ENCODE results near the gene EMC1. TPM values are rescaled to one million over a fixed set of nuclear protein-coding genes. Genes with fewer than 3 reads are reported as not detected.
A peak's percentile ranks its signal among the peaks of the same experiment; 100 is the strongest.

The EMC1 gene
- total RNA-seq, 2 donors from 2014 or later: 36.5 to 38.5 TPM

DNA sequence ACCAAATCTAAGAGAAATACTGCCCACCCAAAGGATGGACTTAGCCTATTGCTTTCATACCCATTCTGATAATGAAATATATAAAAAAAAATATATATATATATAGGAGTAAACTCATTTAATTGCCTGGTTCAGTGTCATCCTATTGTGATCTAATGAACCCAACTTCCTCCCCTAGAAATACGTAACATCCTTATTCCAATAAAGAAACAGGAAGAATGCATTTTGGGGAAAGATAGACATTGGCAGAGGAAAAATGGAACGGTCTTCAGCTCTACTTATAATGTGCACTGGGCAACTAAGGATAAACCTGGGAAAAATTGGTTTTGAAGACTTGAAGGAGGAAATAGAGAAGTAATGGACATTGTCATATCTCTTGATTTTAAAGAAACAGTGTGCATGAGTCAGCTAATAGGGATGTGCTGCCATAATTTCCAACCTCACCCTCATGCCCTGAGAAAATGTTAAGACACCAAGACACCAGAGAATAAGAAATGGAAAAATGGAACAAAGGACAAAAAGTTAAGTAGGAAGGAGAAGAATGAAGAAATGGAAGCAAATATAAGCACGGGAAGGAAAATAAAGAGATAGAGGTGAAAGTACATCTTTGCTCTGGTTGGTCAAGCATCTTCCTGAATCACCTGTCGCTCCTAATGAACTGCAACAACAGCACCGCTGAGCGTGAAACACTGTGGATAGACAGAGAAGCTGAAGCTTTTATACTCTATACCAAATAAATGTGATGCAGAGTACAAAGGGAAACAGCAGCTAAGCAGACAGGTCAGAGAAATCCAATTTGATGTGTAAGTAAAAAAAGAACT, 46.7 kb downstream of the EMC1 start:
- no peaks in the 10 kb centered on the region for H3K27me3 Mint-ChIP-seq (ENCODE audit: low read depth)
- DNase-seq (no peak), ATAC-seq (replicated peaks in 1 of 2) (no peak)
- no peaks in the 10 kb centered on the region for H3K9me3 Mint-ChIP-seq
- peak overlapping the region in 1 of 2 donors; percentile 56 for H3K4me3 Mint-ChIP-seq
- peaks cover 75% of the 10 kb centered on the region for H3K4me1 Mint-ChIP-seq (ENCODE audit: low read depth)
- no peak overlapping the region for H3K27ac Mint-ChIP-seq
- H3K36me3 Mint-ChIP-seq (ENCODE audit: insufficient read depth in 2 of 2): peaks cover 2 to 7% of the 10 kb centered on the region in 2 donors

DNA sequence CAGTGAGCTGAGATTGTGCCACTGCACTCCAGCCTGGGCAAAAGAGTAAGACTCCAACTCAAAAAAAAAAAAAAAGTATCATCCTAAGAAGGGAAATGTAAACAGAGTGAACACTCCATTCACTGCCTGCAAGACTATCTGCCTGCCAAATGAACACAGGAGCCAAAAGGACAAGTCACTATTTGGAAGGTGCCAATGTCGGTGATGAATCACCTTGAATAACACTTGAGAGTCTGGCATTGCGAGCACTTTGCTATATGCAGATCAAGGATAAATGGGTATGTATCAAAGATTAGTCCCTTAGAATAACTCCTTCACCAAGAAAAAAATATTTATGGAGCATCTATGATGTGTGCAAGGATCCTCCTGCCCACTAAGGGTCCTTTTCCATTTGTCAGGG, 47.9 kb downstream of the EMC1 start:
- Mint-ChIP-seq H3K36me3 (ENCODE audit: insufficient read depth in 2 of 2) (peaks cover 2 to 19% of the 10 kb centered on the region in 2 donors), H3K4me3 (no peak overlapping the region), H3K4me1 (ENCODE audit: low read depth) (peaks cover 65% of the 10 kb centered on the region), H3K27me3 (ENCODE audit: low read depth) (no peaks in the 10 kb centered on the region), H3K9me3 (no peaks in the 10 kb centered on the region), H3K27ac (no peak overlapping the region)
- DNase-seq: no peak
- no peak for ATAC-seq (replicated peaks in 1 of 2)

DNA sequence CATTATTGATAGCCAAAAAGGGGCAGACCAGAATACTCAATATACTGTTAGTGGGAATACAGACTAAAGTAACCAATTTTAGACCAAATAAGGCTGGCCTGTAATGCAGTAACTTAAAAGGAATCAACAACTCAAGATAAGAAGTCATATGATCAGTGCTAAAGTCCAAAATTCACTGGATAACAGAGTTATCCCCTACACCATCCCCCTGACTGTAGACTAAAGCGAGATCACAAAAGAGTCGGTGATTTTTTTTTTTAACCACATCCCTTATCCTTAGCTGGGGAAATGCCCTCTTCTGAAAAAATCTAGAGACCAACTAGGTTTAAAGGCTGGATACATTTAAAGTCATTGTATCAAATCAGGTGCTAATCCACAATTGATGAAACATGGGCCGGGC, 48.9 kb downstream of the EMC1 start:
- no peak for ATAC-seq (replicated peaks in 1 of 2)
- peaks cover 3 to 22% of the 10 kb centered on the region in 2 donors for H3K36me3 Mint-ChIP-seq (ENCODE audit: insufficient read depth in 2 of 2)
- no peaks in the 10 kb centered on the region for H3K27me3 Mint-ChIP-seq (ENCODE audit: low read depth)
- H3K9me3 Mint-ChIP-seq: no peaks in the 10 kb centered on the region
- peak overlapping the region; percentile 29 for H3K27ac Mint-ChIP-seq
- peaks cover 57% of the 10 kb centered on the region for H3K4me1 Mint-ChIP-seq (ENCODE audit: low read depth)
- peak overlapping the region; percentile 8 to 42 for H3K4me3 Mint-ChIP-seq
- no peak for DNase-seq

DNA sequence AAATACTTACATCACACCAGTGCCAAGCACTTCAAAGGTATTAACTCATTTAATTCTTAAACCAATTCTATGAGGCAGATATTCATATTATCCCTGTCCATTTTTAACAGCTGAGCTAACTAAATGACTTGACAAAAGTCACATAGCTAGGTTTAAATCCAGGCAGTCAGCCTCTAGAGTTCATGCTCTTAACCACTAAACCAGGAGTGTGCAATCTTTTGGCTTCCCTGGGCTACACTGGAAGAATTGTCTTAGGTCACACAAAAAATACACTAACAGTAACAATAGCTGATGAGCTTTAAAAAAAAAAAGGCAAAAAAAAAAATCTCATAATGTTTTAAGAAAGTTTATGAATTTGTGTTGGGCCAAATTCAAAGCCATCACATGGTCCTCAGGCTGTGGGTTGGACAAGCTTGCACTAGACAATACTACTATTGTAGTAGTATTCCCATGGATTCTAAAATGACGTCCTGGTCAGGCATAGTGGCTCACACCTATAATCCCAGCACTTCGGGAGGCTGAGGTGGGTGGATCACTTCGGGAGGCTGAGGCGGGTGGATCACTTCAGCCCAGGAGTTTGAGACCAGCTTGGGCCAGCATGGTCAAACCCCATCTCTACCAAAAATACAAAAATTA, 51.2 kb downstream of the EMC1 start:
- Mint-ChIP-seq H3K4me3 (no peak overlapping the region), H3K36me3 (ENCODE audit: insufficient read depth in 2 of 2) (peaks cover 10 to 31% of the 10 kb centered on the region in 2 donors), H3K27ac (no peak overlapping the region)

DNA sequence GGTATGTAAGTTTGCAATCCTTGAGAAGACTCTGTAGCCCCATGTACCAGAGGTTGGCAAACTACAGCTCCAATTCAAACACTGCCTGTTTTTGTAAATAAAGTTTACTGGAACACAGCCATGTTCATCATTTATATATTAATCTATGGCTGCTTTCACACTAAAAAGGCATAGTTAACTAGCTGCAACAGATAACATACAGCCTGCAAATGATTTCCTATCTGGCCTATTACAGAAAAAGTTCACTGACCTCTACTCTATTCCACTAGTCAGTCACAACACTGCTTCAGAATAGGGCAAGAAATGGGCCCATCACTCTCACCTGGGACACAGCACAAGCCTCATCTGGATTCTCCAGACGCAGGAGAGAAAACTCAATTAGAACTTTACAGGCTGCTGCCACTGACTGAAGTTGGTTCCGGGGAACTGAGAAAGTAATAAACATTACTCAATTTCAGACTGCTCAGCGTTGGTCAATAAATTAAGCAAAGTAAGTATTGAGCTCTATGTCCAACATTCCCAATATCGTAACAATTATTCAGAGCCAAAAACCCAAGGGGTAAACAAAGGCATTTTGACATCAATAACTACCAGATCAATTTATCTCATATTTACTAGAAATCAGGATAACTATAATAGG, 51.9 kb downstream of the EMC1 start:
- no peak overlapping the region for H3K4me3 Mint-ChIP-seq
- H3K36me3 Mint-ChIP-seq (ENCODE audit: insufficient read depth in 2 of 2): peaks cover 10 to 31% of the 10 kb centered on the region in 2 donors
- no peak overlapping the region for H3K27ac Mint-ChIP-seq
- ATAC-seq (replicated peaks in 1 of 2) (no peak), DNase-seq (no peak)
- H3K4me1 Mint-ChIP-seq (ENCODE audit: low read depth): peaks cover 28% of the 10 kb centered on the region
- H3K9me3 Mint-ChIP-seq: no peaks in the 10 kb centered on the region
- H3K27me3 Mint-ChIP-seq (ENCODE audit: low read depth): no peaks in the 10 kb centered on the region

More for the DNA sequence above, 51.2 kb downstream of the EMC1 start:
- Mint-ChIP-seq H3K27me3 (ENCODE audit: low read depth) (no peaks in the 10 kb centered on the region), H3K4me1 (ENCODE audit: low read depth) (peaks cover 34% of the 10 kb centered on the region), H3K9me3 (no peaks in the 10 kb centered on the region)
- DNase-seq: no peak
- no peak for ATAC-seq (replicated peaks in 1 of 2)

DNA sequence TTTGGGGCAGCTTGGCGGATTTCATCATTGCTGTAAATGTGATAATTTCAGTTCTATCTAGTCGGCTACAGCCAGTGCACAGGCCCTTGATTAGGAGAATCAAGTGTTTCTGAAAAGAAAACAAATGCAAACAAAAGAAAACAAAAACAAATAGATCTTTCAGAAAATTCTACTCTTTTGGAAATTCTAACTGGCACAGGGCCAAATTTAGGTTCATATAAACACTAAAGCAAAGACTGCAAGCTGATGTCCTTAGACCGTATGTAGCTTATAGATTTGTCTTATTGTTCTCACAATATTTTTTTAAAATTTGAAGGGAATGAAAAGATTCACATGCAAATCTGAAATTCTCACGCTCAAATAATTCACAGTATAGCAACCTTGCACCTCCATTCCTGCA, 52.5 kb downstream of the EMC1 start:
- DNase-seq (no peak), ATAC-seq (replicated peaks in 1 of 2) (no peak)
- H3K4me3 Mint-ChIP-seq: no peak overlapping the region
- H3K27me3 Mint-ChIP-seq (ENCODE audit: low read depth): no peaks in the 10 kb centered on the region
- no peak overlapping the region for H3K27ac Mint-ChIP-seq
- peaks cover 21% of the 10 kb centered on the region for H3K4me1 Mint-ChIP-seq (ENCODE audit: low read depth)
- H3K36me3 Mint-ChIP-seq (ENCODE audit: insufficient read depth in 2 of 2): peaks cover 11 to 34% of the 10 kb centered on the region in 2 donors
- no peaks in the 10 kb centered on the region for H3K9me3 Mint-ChIP-seq

DNA sequence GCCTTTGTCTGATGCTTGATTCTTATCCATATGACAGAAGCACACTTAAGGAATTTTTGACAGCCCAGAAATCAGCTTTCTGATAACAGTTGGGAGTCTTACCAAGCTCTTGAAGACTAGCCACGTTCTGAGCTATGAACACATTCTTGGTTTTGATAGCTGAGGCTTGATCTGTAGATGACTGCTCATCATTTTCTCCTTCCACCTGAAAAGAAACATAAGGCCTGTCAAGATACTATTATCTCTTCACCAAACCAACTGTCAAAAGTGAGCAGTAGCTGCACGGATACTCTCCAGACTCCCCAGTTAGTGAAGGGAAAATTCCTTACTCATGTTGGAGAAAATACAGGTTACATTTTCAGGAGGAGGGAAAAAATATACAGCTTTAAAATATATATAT, 53.5 kb downstream of the EMC1 start:
- Mint-ChIP-seq H3K27me3 (ENCODE audit: low read depth) (no peaks in the 10 kb centered on the region), H3K36me3 (ENCODE audit: insufficient read depth in 2 of 2) (peaks cover 17 to 40% of the 10 kb centered on the region in 2 donors), H3K4me3 (no peak overlapping the region), H3K27ac (no peak overlapping the region), H3K9me3 (no peaks in the 10 kb centered on the region), H3K4me1 (ENCODE audit: low read depth) (peaks cover 12% of the 10 kb centered on the region)
- no peak for ATAC-seq (replicated peaks in 1 of 2)
- no peak for DNase-seq

DNA sequence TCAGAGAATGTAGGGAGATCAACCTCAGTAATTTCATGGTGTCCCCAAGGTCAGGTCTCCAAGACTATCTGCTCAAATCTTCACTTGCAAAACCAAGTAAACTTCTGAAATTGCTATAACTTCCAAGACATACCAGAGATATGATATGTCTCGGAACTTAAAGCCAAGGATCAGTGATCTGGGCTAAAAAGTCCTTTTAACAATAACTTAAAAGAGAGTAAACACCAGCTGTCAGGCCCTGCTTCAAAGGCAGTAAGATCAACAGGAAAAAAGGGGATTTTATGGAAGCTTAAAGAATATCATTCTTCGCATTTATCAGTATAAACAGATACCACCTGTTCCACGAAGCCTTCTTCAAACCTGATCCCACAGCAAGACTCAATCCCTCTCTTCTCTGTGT, 55.0 kb downstream of the EMC1 start:
- peaks cover 17 to 43% of the 10 kb centered on the region in 2 donors for H3K36me3 Mint-ChIP-seq (ENCODE audit: insufficient read depth in 2 of 2)

DNA sequence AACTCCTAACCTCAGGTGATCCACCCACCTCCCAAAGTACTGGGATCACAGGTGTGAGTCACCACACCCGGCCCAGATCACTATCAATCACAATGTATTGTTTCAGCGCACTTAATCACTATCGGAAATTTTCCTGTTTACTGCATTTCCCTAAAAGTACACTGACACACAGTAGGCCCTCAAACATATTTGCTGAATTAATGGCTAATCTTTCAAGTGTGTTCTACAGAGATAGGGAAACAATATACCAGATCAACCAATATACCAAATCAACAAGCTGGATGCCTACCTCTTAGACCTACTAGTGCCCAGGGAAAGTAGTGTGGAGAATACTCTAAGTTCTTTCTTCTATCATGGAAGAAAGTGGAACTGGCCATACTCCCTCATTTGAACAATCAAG, 58.3 kb downstream of the EMC1 start:
- Mint-ChIP-seq H3K27me3 (ENCODE audit: low read depth) (no peaks in the 10 kb centered on the region), H3K4me3 (no peak overlapping the region), H3K27ac (no peak overlapping the region), H3K4me1 (ENCODE audit: low read depth) (no peaks in the 10 kb centered on the region), H3K9me3 (no peaks in the 10 kb centered on the region), H3K36me3 (ENCODE audit: insufficient read depth in 2 of 2) (peaks cover 24 to 37% of the 10 kb centered on the region in 2 donors)
- DNase-seq: no peak
- ATAC-seq (replicated peaks in 1 of 2): no peak

More for the DNA sequence above, 55.0 kb downstream of the EMC1 start:
- Mint-ChIP-seq H3K4me3 (no peak overlapping the region), H3K27ac (no peak overlapping the region), H3K9me3 (no peaks in the 10 kb centered on the region), H3K4me1 (ENCODE audit: low read depth) (no peaks in the 10 kb centered on the region), H3K27me3 (ENCODE audit: low read depth) (no peaks in the 10 kb centered on the region)
- DNase-seq (no peak), ATAC-seq (replicated peaks in 1 of 2) (no peak)

DNA sequence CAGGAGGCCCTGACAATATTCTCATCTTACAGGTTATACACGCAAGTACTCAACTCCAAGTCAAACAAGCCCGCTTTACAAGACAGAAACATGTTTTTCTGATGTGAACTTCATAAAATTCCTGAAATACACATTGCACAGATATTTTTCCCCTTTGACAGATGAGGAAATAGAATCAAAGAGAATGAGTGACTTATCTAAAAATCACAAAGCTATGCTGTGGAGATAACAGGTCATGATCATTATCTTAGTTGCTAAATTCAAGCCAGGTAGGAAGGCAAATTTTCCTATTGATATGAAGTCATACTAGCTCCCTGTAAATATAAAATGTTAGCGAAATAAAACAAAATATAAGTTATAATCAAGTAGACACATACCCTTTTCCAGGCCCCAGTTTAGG, 59.5 kb downstream of the EMC1 start:
- H3K4me1 Mint-ChIP-seq (ENCODE audit: low read depth): peaks cover 10% of the 10 kb centered on the region
- H3K4me3 Mint-ChIP-seq: no peak overlapping the region
- peaks cover 19 to 41% of the 10 kb centered on the region in 2 donors for H3K36me3 Mint-ChIP-seq (ENCODE audit: insufficient read depth in 2 of 2)
- H3K27me3 Mint-ChIP-seq (ENCODE audit: low read depth): no peaks in the 10 kb centered on the region
- DNase-seq (no peak), ATAC-seq (replicated peaks in 1 of 2) (no peak)
- H3K9me3 Mint-ChIP-seq: no peaks in the 10 kb centered on the region
- no peak overlapping the region for H3K27ac Mint-ChIP-seq

DNA sequence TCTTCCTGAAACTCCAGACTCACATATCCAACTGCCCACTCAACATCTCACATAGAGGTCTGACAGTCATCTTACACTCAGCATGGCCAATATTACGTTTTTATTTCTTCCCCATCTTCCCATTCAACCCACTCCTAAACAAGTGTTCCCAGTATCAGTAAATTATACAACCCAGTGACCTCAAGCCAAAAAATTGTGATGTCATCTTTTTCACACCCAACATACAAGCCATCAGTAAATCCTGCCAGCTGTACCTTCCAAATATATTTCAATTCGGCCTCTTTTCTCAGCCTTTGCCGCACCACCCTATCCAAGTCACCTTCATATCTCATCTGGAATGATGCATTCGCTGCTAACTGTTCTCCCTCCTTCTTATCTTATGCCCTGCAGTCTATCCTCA, 60.9 kb downstream of the EMC1 start:
- H3K4me1 Mint-ChIP-seq (ENCODE audit: low read depth): peaks cover 23% of the 10 kb centered on the region
- ATAC-seq (replicated peaks in 1 of 2) (no peak), DNase-seq (no peak)
- H3K4me3 Mint-ChIP-seq: no peak overlapping the region
- H3K27ac Mint-ChIP-seq: no peak overlapping the region
- H3K27me3 Mint-ChIP-seq (ENCODE audit: low read depth): no peaks in the 10 kb centered on the region
- peaks cover 18 to 41% of the 10 kb centered on the region in 2 donors for H3K36me3 Mint-ChIP-seq (ENCODE audit: insufficient read depth in 2 of 2)
- no peaks in the 10 kb centered on the region for H3K9me3 Mint-ChIP-seq

DNA sequence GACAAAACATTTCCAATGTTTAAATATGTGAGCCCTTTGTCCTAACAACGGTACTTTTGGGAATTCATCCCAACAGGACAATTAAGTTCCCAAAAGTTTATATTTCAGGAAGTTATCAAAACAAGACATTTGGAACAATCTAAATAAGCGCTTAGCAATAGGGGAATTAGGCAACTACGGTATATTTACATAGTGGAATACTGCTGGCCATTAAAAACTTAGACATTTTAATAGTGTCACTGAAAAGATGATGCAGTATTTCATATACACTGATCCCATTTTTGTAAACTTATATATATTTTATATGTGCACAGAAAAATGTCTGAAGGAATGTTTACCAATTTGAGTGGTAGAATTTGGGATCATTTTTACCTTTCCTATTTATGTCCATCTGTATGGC, 62.1 kb downstream of the EMC1 start:
- no peak overlapping the region for H3K4me3 Mint-ChIP-seq
- H3K27ac Mint-ChIP-seq: no peak overlapping the region

DNA sequence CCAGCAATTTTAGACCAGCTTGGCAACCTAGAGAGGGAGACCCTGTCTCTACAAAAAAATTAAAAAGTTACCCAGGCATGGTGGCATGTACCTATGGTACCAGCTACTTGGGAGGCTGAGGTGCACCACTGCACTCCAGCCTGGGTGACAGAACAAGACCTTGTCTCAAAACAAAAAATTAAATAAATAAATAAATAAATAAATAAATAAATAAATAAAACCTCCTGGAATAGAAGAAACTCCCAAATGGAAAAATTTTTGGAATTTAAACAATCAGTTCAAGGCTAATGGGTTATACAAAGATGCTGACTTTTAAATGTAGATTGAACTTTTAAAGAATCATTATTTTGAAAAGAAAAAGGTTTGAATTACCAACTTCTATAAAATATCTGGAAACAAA, 63.5 kb downstream of the EMC1 start:
- no peak for ATAC-seq (replicated peaks in 1 of 2)
- Mint-ChIP-seq H3K9me3 (no peaks in the 10 kb centered on the region), H3K4me3 (no peak overlapping the region), H3K27me3 (ENCODE audit: low read depth) (no peaks in the 10 kb centered on the region), H3K4me1 (ENCODE audit: low read depth) (peaks cover 24% of the 10 kb centered on the region), H3K36me3 (ENCODE audit: insufficient read depth in 2 of 2) (peaks cover 17 to 43% of the 10 kb centered on the region in 2 donors), H3K27ac (no peak overlapping the region)
- DNase-seq: no peak

More for the DNA sequence above, 62.1 kb downstream of the EMC1 start:
- Mint-ChIP-seq H3K4me1 (ENCODE audit: low read depth) (peaks cover 24% of the 10 kb centered on the region), H3K36me3 (ENCODE audit: insufficient read depth in 2 of 2) (peaks cover 18 to 41% of the 10 kb centered on the region in 2 donors), H3K9me3 (no peaks in the 10 kb centered on the region), H3K27me3 (ENCODE audit: low read depth) (no peaks in the 10 kb centered on the region)
- DNase-seq (no peak), ATAC-seq (replicated peaks in 1 of 2) (no peak)
